IPS-18a (cell line): ENCODE results near the gene CALU.

ENCODE experiments used
- H3K27ac ChIP-seq: one replicate; pipeline ENCODE4 v1.5.1; 2013; ENCODE audit warnings: low read length
- H3K27me3 ChIP-seq: one replicate; pipeline ENCODE4 v1.6.1; 2013; ENCODE audit warnings: mild to moderate bottlenecking, low read length; ENCODE audit not compliant: control insufficient read depth, insufficient read depth
- H3K36me3 ChIP-seq: one replicate; pipeline ENCODE4 v1.6.1; 2013; ENCODE audit warnings: low read depth, low read length; ENCODE audit not compliant: control insufficient read depth
- H3K4me1 ChIP-seq: one replicate; pipeline ENCODE4 v1.6.1; 2013; ENCODE audit warnings: low read depth, low read length; ENCODE audit not compliant: control insufficient read depth
- H3K4me3 ChIP-seq: one replicate; pipeline ENCODE4 v1.5.1; 2013; ENCODE audit warnings: low read length
- H3K9ac ChIP-seq: one replicate; pipeline ENCODE4 v1.6.1; 2013; ENCODE audit warnings: mild to moderate bottlenecking, low read length, moderate library complexity
- H3K9me3 ChIP-seq: one replicate; pipeline ENCODE4 v1.6.1; 2013; ENCODE audit warnings: low read depth, low read length; ENCODE audit not compliant: control insufficient read depth

Gene CALU

GRCh38 chr7:128726059-128726736, 13.0 kb upstream of the CALU start:
- Histone ChIP-seq H3K27me3 (no peaks in the 10 kb centered on the region), H3K9ac (no peak overlapping the region), H3K4me1 (no peaks in the 10 kb centered on the region), H3K4me3 (no peak overlapping the region), H3K9me3 (no peaks in the 10 kb centered on the region), H3K36me3 (no peaks in the 10 kb centered on the region), H3K27ac (no peak overlapping the region)

- no peak overlapping the region for H3K9ac ChIP-seq
Measured at GRCh38 chr7:128726737-128727072, 12.5 kb upstream of the CALU start.

GRCh38 chr7:128727239-128727638, 11.9 kb upstream of the CALU start:
- H3K9ac ChIP-seq, result no peak overlapping the region
- no peaks in the 10 kb centered on the region for H3K36me3 ChIP-seq
- H3K27me3 ChIP-seq, result no peaks in the 10 kb centered on the region

More at GRCh38 chr7:128726737-128727072, 12.5 kb upstream of the CALU start:
- Histone ChIP-seq H3K9me3 (no peaks in the 10 kb centered on the region), H3K27me3 (no peaks in the 10 kb centered on the region), H3K4me1 (no peaks in the 10 kb centered on the region), H3K36me3 (no peaks in the 10 kb centered on the region), H3K4me3 (no peak overlapping the region), H3K27ac (no peak overlapping the region)

GRCh38 chr7:128728598-128728997, 10.6 kb upstream of the CALU start:
- Histone ChIP-seq H3K27ac (no peak overlapping the region), H3K27me3 (no peaks in the 10 kb centered on the region), H3K36me3 (no peaks in the 10 kb centered on the region), H3K4me3 (no peak overlapping the region), H3K9me3 (no peaks in the 10 kb centered on the region), H3K9ac (no peak overlapping the region), H3K4me1 (no peaks in the 10 kb centered on the region)

More at GRCh38 chr7:128727239-128727638, 11.9 kb upstream of the CALU start:
- no peaks in the 10 kb centered on the region for H3K4me1 ChIP-seq
- H3K27ac ChIP-seq, result no peak overlapping the region
- no peak overlapping the region for H3K4me3 ChIP-seq
- H3K9me3 ChIP-seq, result no peaks in the 10 kb centered on the region

GRCh38 chr7:128729494-128729893, 9.7 kb upstream of the CALU start:
- no peaks in the 10 kb centered on the region for H3K36me3 ChIP-seq
- H3K27ac ChIP-seq, result no peak overlapping the region
- no peaks in the 10 kb centered on the region for H3K4me1 ChIP-seq
- no peak overlapping the region for H3K4me3 ChIP-seq
- no peaks in the 10 kb centered on the region for H3K27me3 ChIP-seq
- H3K9ac ChIP-seq, result no peak overlapping the region
- no peaks in the 10 kb centered on the region for H3K9me3 ChIP-seq

- no peak overlapping the region for H3K27ac ChIP-seq
- H3K9me3 ChIP-seq, result no peaks in the 10 kb centered on the region
- no peaks in the 10 kb centered on the region for H3K4me1 ChIP-seq
- no peaks in the 10 kb centered on the region for H3K27me3 ChIP-seq
- H3K9ac ChIP-seq, result no peak overlapping the region
- H3K4me3 ChIP-seq, result no peak overlapping the region
- no peaks in the 10 kb centered on the region for H3K36me3 ChIP-seq
Measured at GRCh38 chr7:128731184-128731583, 8.0 kb upstream of the CALU start.

- no peak overlapping the region for H3K4me3 ChIP-seq
- no peaks in the 10 kb centered on the region for H3K9me3 ChIP-seq
- H3K27ac ChIP-seq, result no peak overlapping the region
- no peak overlapping the region for H3K9ac ChIP-seq
- H3K36me3 ChIP-seq, result no peaks in the 10 kb centered on the region
- H3K4me1 ChIP-seq, result no peaks in the 10 kb centered on the region
- H3K27me3 ChIP-seq, result peaks cover under 1% of the 10 kb centered on the region
Measured at GRCh38 chr7:128732521-128733277, 6.5 kb upstream of the CALU start.

GRCh38 chr7:128733278-128733645, 5.9 kb upstream of the CALU start:
- H3K36me3 ChIP-seq, result no peaks in the 10 kb centered on the region
- no peaks in the 10 kb centered on the region for H3K9me3 ChIP-seq
- H3K27ac ChIP-seq, result no peak overlapping the region
- no peaks in the 10 kb centered on the region for H3K4me1 ChIP-seq
- peaks cover 6% of the 10 kb centered on the region for H3K27me3 ChIP-seq
- no peak overlapping the region for H3K4me3 ChIP-seq
- no peak overlapping the region for H3K9ac ChIP-seq

- Histone ChIP-seq H3K4me1 (no peaks in the 10 kb centered on the region), H3K9me3 (no peaks in the 10 kb centered on the region), H3K4me3 (no peak overlapping the region), H3K27me3 (peaks cover 9% of the 10 kb centered on the region), H3K9ac (no peak overlapping the region), H3K36me3 (no peaks in the 10 kb centered on the region), H3K27ac (no peak overlapping the region)
Measured at GRCh38 chr7:128734890-128735289, 4.3 kb upstream of the CALU start.

- Histone ChIP-seq H3K36me3 (no peaks in the 10 kb centered on the region), H3K27me3 (peaks cover 9% of the 10 kb centered on the region), H3K27ac (no peak overlapping the region), H3K9ac (no peak overlapping the region), H3K4me3 (no peak overlapping the region), H3K4me1 (peaks cover 4% of the 10 kb centered on the region), H3K9me3 (no peaks in the 10 kb centered on the region)
Measured at GRCh38 chr7:128735436-128735835, 3.7 kb upstream of the CALU start.

- Histone ChIP-seq H3K4me1 (peaks cover 4% of the 10 kb centered on the region), H3K27ac (no peak overlapping the region), H3K27me3 (peaks cover 9% of the 10 kb centered on the region), H3K9me3 (no peaks in the 10 kb centered on the region), H3K9ac (no peak overlapping the region), H3K4me3 (no peak overlapping the region), H3K36me3 (no peaks in the 10 kb centered on the region)
Measured at GRCh38 chr7:128737441-128737840, 1.7 kb upstream of the CALU start.

GRCh38 chr7:128737867-128738385, 1.2 kb upstream of the CALU start:
- Histone ChIP-seq H3K9me3 (no peaks in the 10 kb centered on the region), H3K27me3 (peaks cover 9% of the 10 kb centered on the region), H3K9ac (peak overlapping the region; percentile 73), H3K4me1 (peaks cover 4% of the 10 kb centered on the region), H3K27ac (no peak overlapping the region), H3K4me3 (no peak overlapping the region), H3K36me3 (no peaks in the 10 kb centered on the region)
